Measurements from ENCODE around the gene ADISSP.

The ADISSP gene

DNA sequence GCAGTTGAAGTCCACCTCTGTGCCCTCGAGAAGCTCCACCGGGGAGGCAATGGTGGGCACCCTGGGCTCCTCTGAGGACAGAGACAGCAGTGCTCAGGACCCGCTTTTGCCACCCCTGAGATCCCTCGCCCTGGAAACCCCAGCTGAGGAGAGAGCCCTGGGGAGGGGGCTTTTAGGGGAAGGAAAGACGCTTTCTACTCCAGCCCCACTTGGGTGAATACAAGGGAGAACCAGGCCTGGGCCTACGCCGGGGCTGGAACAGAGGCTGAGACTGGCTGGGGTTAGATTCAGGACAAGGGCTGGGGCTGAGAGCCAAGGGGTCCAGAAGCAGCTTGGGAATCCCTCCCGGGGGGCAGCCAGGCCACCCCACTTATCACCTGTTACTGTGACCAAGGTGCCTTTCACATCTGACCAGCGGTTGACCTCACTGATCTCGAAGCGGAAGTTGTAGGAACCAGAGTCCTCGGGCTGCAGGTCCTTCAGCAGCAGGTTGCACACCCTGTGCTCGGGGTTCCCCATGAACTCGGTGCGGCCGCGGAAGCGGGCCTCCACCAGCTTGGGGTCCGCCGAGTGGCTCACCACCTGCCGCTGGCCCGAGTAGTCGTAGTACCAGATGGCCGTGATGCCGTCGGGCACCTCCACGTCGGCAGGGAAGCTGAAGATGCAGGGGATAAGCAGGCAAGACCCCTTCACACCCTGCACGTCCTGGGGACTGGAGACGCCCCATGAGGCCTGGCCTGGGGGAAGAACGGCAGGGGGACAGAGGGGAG is 61.4 kb downstream of the ADISSP start:
- TF ChIP-seq, protein P1, sequence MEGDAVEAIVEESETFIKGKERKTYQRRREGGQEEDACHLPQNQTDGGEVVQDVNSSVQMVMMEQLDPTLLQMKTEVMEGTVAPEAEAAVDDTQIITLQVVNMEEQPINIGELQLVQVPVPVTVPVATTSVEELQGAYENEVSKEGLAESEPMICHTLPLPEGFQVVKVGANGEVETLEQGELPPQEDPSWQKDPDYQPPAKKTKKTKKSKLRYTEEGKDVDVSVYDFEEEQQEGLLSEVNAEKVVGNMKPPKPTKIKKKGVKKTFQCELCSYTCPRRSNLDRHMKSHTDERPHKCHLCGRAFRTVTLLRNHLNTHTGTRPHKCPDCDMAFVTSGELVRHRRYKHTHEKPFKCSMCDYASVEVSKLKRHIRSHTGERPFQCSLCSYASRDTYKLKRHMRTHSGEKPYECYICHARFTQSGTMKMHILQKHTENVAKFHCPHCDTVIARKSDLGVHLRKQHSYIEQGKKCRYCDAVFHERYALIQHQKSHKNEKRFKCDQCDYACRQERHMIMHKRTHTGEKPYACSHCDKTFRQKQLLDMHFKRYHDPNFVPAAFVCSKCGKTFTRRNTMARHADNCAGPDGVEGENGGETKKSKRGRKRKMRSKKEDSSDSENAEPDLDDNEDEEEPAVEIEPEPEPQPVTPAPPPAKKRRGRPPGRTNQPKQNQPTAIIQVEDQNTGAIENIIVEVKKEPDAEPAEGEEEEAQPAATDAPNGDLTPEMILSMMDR (IDR thresholded peaks at IDR 0.05; ENCODE audit: control insufficient read depth, extremely low read depth, insufficient read depth), result no peak
- DNase-seq (ENCODE audit: low read depth), result no peak
- H3K4me3 ChIP-seq (ENCODE audit: low read depth, low read length), result no peak overlapping the region

DNA sequence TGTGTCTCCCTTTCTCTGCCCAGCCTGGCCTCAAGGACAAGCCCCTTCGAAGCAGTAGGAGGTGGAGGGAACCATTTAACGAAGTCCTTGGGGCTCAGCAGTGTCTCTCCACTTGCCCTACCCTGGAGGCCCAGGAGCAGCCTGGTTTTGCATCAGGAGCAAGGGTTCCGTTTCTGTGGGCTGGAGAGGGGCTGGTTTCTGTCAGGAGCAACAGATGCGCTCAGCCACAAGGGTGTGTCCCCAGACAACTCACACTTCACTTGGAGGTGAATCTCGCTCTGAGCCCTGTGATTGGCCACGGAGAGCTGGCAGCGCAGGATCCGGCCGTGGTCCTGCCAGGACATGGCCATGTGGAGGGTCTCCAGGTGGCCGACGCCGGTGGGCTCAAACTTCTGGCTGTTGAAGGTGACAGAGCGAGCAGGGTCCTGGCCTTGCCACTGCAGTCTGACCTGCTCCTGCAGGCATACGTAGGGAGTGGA is 62.0 kb downstream of the ADISSP start:
- H3K4me3 ChIP-seq (ENCODE audit: low read depth, low read length), result no peak overlapping the region
- DNase-seq (ENCODE audit: low read depth), result no peak
- TF ChIP-seq, protein P1 (IDR thresholded peaks at IDR 0.05; ENCODE audit: control insufficient read depth, extremely low read depth, insufficient read depth), result no peak

DNA sequence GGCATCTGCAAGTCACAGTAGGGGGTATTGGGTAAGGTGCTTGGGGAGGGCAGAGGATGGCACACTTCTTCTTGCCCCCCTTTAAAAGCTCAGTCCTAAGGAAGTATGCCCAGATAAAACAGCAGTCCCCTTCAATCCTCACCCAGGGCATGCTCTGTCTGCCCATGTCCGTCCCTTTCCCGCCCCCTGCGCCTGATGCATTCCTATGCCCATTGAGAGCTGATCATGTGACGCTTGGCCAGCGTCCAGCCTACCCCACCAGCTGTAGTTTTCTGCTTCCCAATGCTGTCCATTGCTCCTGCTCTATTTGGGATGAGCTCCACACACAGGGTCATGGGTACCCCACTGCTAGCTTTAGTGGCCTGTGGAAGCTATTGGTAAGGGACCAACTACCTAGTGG is 63.5 kb downstream of the ADISSP start:
- TF ChIP-seq, protein P1 (IDR thresholded peaks at IDR 0.05; ENCODE audit: control insufficient read depth, extremely low read depth, insufficient read depth), result no peak
- DNase-seq (ENCODE audit: low read depth), result no peak
- no peak overlapping the region for H3K4me3 ChIP-seq (ENCODE audit: low read depth, low read length)
